K562 (cell line): ENCODE results near the gene DPYSL4. TPM values are rescaled to one million over a fixed set of nuclear protein-coding genes. Genes with fewer than 3 reads are reported as not detected.

ENCODE experiments used
- ATAC-seq: fragments of 200-7000 bp; cut with Tn5 transposase; 3 replicates; pipeline ENCODE4 v1.9.1; 2020; ENCODE audit warnings: moderate library complexity
- BruUV-seq: library from RNA; stranded (reverse); fragments of 400-500 nt; replicated peaks from 2 replicates; lab custom pipeline; 2021; lab: Mats Ljungman, UMichigan
- CTCF ChIA-PET: fragments of 300-600 bp; formaldehyde crosslinking; extraction: SDS; loops from one replicate; lab custom pipeline; 2021; ENCODE audit warnings: low intra/inter-chr PET ratio; lab: Yijun Ruan, JAX
- POLR2A ChIA-PET: fragments of 300-600, 350-650 bp; sonication (Branson Sonifier 250); formaldehyde crosslinking; extraction: SDS; loops from one replicate; lab custom pipeline; 2021; ENCODE audit warnings: antibody characterized with exemption, inconsistent platforms; lab: Yijun Ruan, JAX
- DNase-seq, 4 experiments: peaks; one replicate each; pipeline versions ENCODE4 v3.0.0 to v3.0.0-alpha.2; 2011 to 2018; ENCODE audit warnings: low spot score in 3 of 4, mixed read lengths in 3 of 4; ENCODE audit errors: extremely low read depth in 1 of 4
- FAIRE-seq: peaks from 2 replicates; lab custom pipeline; 2011; peaks lifted over from hg19 to GRCh38; lab: Jason Lieb, UNC
- H2AFZ ChIP-seq: 2 replicates; pipeline ENCODE4 v1.6.0; 2011; ENCODE audit warnings: low read depth, low read length, control low read depth, inconsistent platforms
- H3K27ac ChIP-seq: fragments of 200-600 bp; 3 replicates; pipeline ENCODE4 v1.8.0; 2011; ENCODE audit warnings: low read depth, mild to moderate bottlenecking, control low read depth, inconsistent platforms, low read length, moderate library complexity, mixed read lengths; ENCODE audit errors: extremely low read depth
- H3K27me3 ChIP-seq, 2 experiments: fragments of 300-600 bp in 1 of 2; 2 replicates in 1 of 2; 3 replicates in 1 of 2; pipeline versions ENCODE4 v1.6.0 to v1.8.0; 2011; ENCODE audit warnings: inconsistent platforms in 2 of 2, low read length in 2 of 2, mild to moderate bottlenecking in 1 of 2, mixed read lengths in 1 of 2, moderate library complexity in 1 of 2; ENCODE audit not compliant: control insufficient read depth in 2 of 2, insufficient read depth in 2 of 2
- H3K36me3 ChIP-seq: fragments of 300-600 bp; 3 replicates; pipeline ENCODE4 v1.8.0; 2011; ENCODE audit warnings: mild to moderate bottlenecking, low read length, inconsistent platforms; ENCODE audit not compliant: control insufficient read depth, insufficient read depth
- H3K4me1 ChIP-seq, 2 experiments: fragments of 200-600 bp in 1 of 2; replicated peaks in 1 of 2; 2 replicates in 1 of 2; 3 replicates in 1 of 2; pipeline versions ENCODE4 v1.5.1 to v1.8.0; 2011; ENCODE audit warnings: inconsistent platforms in 2 of 2, low read length in 2 of 2, mild to moderate bottlenecking in 1 of 2, mixed read lengths in 1 of 2, moderate library complexity in 1 of 2; ENCODE audit not compliant: control insufficient read depth in 2 of 2, insufficient read depth in 2 of 2
- H3K4me2 ChIP-seq: 2 replicates; pipeline ENCODE4 v1.6.1; 2011; ENCODE audit warnings: low read length, control low read depth, inconsistent platforms, mixed read lengths; ENCODE audit not compliant: insufficient read depth
- H3K4me3 ChIP-seq: fragments of 200-600 bp; sonication (generic), shearing (Covaris generic); 2 replicates; pipeline ENCODE4 v1.5.1; 2016; ENCODE audit warnings: control low read depth, inconsistent platforms
- H3K79me2 ChIP-seq: fragments of 200-600 bp; 3 replicates; pipeline ENCODE4 v1.8.0; 2011; ENCODE audit warnings: low read length, inconsistent platforms; ENCODE audit not compliant: control insufficient read depth, insufficient read depth
- H3K9ac ChIP-seq, 2 experiments: 2 replicates each; pipeline versions ENCODE4 v1.6.0 to v1.6.1; 2011; ENCODE audit warnings: low read depth in 2 of 2, low read length in 2 of 2, control low read depth in 1 of 2, inconsistent platforms in 1 of 2, mild to moderate bottlenecking in 1 of 2, mixed read lengths in 1 of 2; ENCODE audit not compliant: insufficient read depth in 1 of 2
- H3K9me1 ChIP-seq: one replicate; pipeline ENCODE4 v1.6.0; 2011; ENCODE audit warnings: inconsistent platforms, mild to moderate bottlenecking, low read length, moderate library complexity; ENCODE audit not compliant: control insufficient read depth, insufficient read depth
- H3K9me3 ChIP-seq: replicated peaks from 2 replicates; pipeline ENCODE4 v1.5.1; 2011; ENCODE audit warnings: low read depth, low read length, inconsistent platforms; ENCODE audit not compliant: control insufficient read depth, insufficient read depth
- H4K20me1 ChIP-seq: replicated peaks from 2 replicates; pipeline ENCODE4 v1.6.1; 2011; ENCODE audit warnings: low read length, inconsistent platforms, mixed read lengths; ENCODE audit not compliant: control insufficient read depth, insufficient read depth
- CBX1 ChIP-seq: sonication (generic); IDR thresholded peaks from 2 replicates; pipeline ENCODE4 v1.6.1; 2016; ENCODE audit warnings: antibody characterized with exemption, low read depth, mild to moderate bottlenecking
- ERF ChIP-seq: fragments of 450-650 bp; formaldehyde crosslinking; IDR thresholded peaks from 2 replicates; pipeline ENCODE4 v1.4.0; 2020; ENCODE audit warnings: mild to moderate bottlenecking, mixed read lengths
- MAFK ChIP-seq: IDR thresholded peaks from 2 replicates; pipeline ENCODE4 v1.6.1; 2011; ENCODE audit warnings: low read length, improper control_type of control experiment
- MEF2A ChIP-seq: IDR thresholded peaks from 2 replicates; pipeline ENCODE4 v1.6.1; 2011; ENCODE audit warnings: low read depth, mild to moderate bottlenecking, low read length, moderate library complexity; ENCODE audit not compliant: control insufficient read depth
- NFE2 ChIP-seq: IDR thresholded peaks from 2 replicates; pipeline ENCODE4 v1.6.1; 2014; ENCODE audit warnings: antibody characterized with exemption, low read depth
- NR2F6 ChIP-seq: fragments of 450-650 bp; formaldehyde crosslinking; IDR thresholded peaks from 2 replicates; pipeline ENCODE4 v1.4.0; 2020; ENCODE audit warnings: mild to moderate bottlenecking
- NUFIP1 ChIP-seq: fragments of 450-650 bp; IDR thresholded peaks from 2 replicates; pipeline ENCODE4 v1.6.1; 2018; ENCODE audit not compliant: partially characterized antibody
- POLR2A ChIP-seq: fragments of 450-650 bp; conservative IDR thresholded peaks from 2 replicates; pipeline ENCODE4 v1.6.1; 2016
- PPARD ChIP-seq: fragments of 250-450 bp; sonication (Bioruptor Pico); IDR thresholded peaks from 2 replicates; pipeline ENCODE4 v1.8.0; 2022; ENCODE audit warnings: inconsistent platforms, mild to moderate bottlenecking, moderate library complexity
- RBM22 ChIP-seq: fragments of 200-400 bp; formaldehyde crosslinking; IDR thresholded peaks from 2 replicates; pipeline ENCODE4 v1.6.1; 2018; ENCODE audit warnings: low read length, low read depth; ENCODE audit not compliant: poor library complexity, severe bottlenecking
- TRIM28 ChIP-seq: fragments of 450-650 bp; IDR thresholded peaks from 2 replicates; pipeline ENCODE4 v1.6.1; 2017
- TSC22D4 ChIP-seq: fragments of 450-650 bp; IDR thresholded peaks from 2 replicates; pipeline ENCODE4 v1.6.1; 2016; ENCODE audit warnings: missing genetic modification characterization, missing biosample characterization, control low read depth
- ZNF134 ChIP-seq: fragments of 250-450 bp; sonication (Bioruptor Pico); conservative IDR thresholded peaks from 2 replicates; pipeline ENCODE4 v1.4.0; 2020
- ZNF668 ChIP-seq: fragments of 250-450 bp; sonication (Bioruptor Pico); IDR thresholded peaks from 2 replicates; pipeline ENCODE4 v1.8.0; 2022; ENCODE audit warnings: mild to moderate bottlenecking, inconsistent platforms
- ZNF75A ChIP-seq: fragments of 450-650 bp; formaldehyde crosslinking; IDR thresholded peaks from 2 replicates; pipeline ENCODE4 v1.4.0; 2020; ENCODE audit warnings: mild to moderate bottlenecking
- ZNF785 ChIP-seq: fragments of 250-450 bp; sonication (Bioruptor Pico); IDR thresholded peaks from 2 replicates; pipeline ENCODE4 v1.4.0; 2020; ENCODE audit warnings: mild to moderate bottlenecking
- WGBS: fragments of 100-300 bp; shearing (Covaris generic); methylation state at CpG from one replicate; pipeline ENCODE4 v1.1.6; 2016; ENCODE audit warnings: low coverage, mixed read lengths; ENCODE audit not compliant: insufficient coverage; ENCODE audit errors: missing lambda C conversion rate; 5-methylcytosine and 5-hydroxymethylcytosine counted together
- in situ Hi-C: fragments of 300-500 bp; cut with MboI; formaldehyde crosslinking; loops from 4 replicates; pipeline ENCODE4 v1.15.0; 2018; ENCODE audit warnings: inconsistent platforms, mixed read lengths
- intact Hi-C: fragments of 100-400 bp; cut with micrococcal nuclease; formaldehyde crosslinking; loops from 2 replicates; pipeline ENCODE4 v1.14.2; 2022
- polyA plus RNA-seq, 8 experiments: library from polyadenylated mRNA; depleted of rRNA in 4 of 8; stranded (reverse) in 5 of 8; unstranded in 3 of 8; fragments of >200 nt; fragmentation: Nextera tagmentation in 2 of 8; fragmentation: Illumina TruSeq in 1 of 8; extraction: Ambion mirVana in 2 of 8; extraction: Trizol in 1 of 8; gene quantifications; 2 replicates each; pipeline versions ENCODE4 v1.2.1 to v1.2.3, GENCODE V29; 2011 to 2014; ENCODE audit warnings: inconsistent platforms in 1 of 8, missing spikeins in 1 of 8
- total RNA-seq, 7 experiments: library from RNA; depleted of rRNA in 6 of 7; stranded (reverse); fragments of >200 nt in 6 of 7; fragmentation: Illumina TruSeq in 2 of 7; extraction: Trizol in 2 of 7; gene quantifications; 2 replicates each; pipeline versions ENCODE4 v1.2.1 to v1.2.3, GENCODE V29; 2011 to 2021; ENCODE audit warnings: low replicate concordance in 1 of 7
- TF ChIP-seq, protein P1 (sequence below), 2 experiments: fragments of 450-650 bp; IDR thresholded peaks; 2 replicates each; pipeline ENCODE4 v1.6.1; 2016
- TF ChIP-seq, protein P2 (sequence below): fragments of 250-450 bp; sonication (Bioruptor Pico); IDR thresholded peaks from 2 replicates; pipeline ENCODE4 v1.4.0; 2020; ENCODE audit warnings: borderline replicate concordance
- TF ChIP-seq, protein P3 (sequence below): fragments of 250-450 bp; sonication (Bioruptor Pico); IDR thresholded peaks from 2 replicates; pipeline ENCODE4 v1.8.0; 2022; ENCODE audit warnings: inconsistent platforms, mild to moderate bottlenecking, moderate library complexity, borderline replicate concordance
- TF ChIP-seq, protein P4 (sequence below): sonication (generic); formaldehyde crosslinking; IDR thresholded peaks from 2 replicates; pipeline ENCODE4 v1.9.0; 2022; ENCODE audit warnings: mild to moderate bottlenecking, missing genetic modification reagents

DPYSL4 gene
- total and polyA plus RNA-seq, 9 of the 15 experiments (the other 6 are each of a cell fraction or from before 2014, with no cell fraction given), result 0.03 TPM; not detected in 8

DNA sequence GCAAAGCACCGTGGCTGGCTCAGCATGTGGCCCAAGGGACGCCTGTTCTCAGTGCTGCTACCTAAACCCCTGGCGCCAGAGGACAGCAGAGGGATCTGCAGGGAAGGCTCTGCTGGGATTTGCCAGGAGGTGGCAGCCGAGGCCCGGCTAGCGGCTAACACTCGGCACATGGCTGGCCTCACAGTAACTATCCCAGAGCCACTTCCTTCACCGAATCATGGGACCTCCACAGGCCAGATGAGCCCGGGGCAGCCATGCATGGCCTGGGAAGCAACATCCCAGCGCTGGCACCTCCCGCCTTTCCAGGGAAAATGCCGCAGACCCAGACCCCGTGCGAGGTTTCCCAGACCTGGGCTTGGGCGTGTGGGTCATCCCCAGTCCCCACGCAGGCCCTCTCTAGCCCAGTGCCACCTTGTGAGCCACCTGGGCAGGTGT lies 36.4 kb downstream of the DPYSL4 start:
- peaks cover 0 to 25% of the 10 kb centered on the region in 2 experiments; a peak in 2 of 5 replicates for H3K4me1 ChIP-seq
- WGBS, result 22% methylated on average over 11 of the region's 16 CpGs
- no peaks in the 10 kb centered on the region for H3K9me1 ChIP-seq
- ATAC-seq (peak; percentile 100), DNase-seq (peak; percentile 71 to 80 (median 74)), FAIRE-seq (peak; percentile 54)
- no peaks in the 10 kb centered on the region for H3K36me3 ChIP-seq
- H4K20me1 ChIP-seq, result no peaks in the 10 kb centered on the region; the same call in 1 of the 2 replicates
- H3K79me2 ChIP-seq, result no peaks in the 10 kb centered on the region
- H2AFZ ChIP-seq, result peak overlapping the region; percentile 63
- H3K9me3 ChIP-seq, result no peaks in the 10 kb centered on the region
- no peak overlapping the region for H3K9ac ChIP-seq
- ChIA-PET POLR2A (interaction anchor here (0.7 kb wide), 1 partner anchor 185 kb away, joined by 3 read pairs; no protein-coding TSS in a partner anchor), CTCF (interaction anchor here (0.6 to 1.4 kb wide), 3 partner anchors 14 to 230 kb away, joined by 3 to 14 read pairs (median 4); no protein-coding TSS in a partner anchor)
- no peak overlapping the region for H3K4me2 ChIP-seq
- H3K27me3 ChIP-seq, result peaks cover 0 to 14% of the 10 kb centered on the region in 2 experiments; a peak in 2 of 5 replicates
- in situ Hi-C loops (loop anchor here (5.0 to 10.0 kb wide), 3 partner anchors 124 to 412 kb away; no protein-coding TSS in a partner anchor), intact Hi-C loops (loop anchor here (1.0 kb wide), 2 partner anchors 129 to 230 kb away; no protein-coding TSS in a partner anchor)
- no peak overlapping the region for H3K4me3 ChIP-seq
- no peak overlapping the region for H3K27ac ChIP-seq
- BruUV-seq, result no TSS peak
- TF ChIP-seq MEF2A (no peak), ERF (CRISPR knock-in tag) (no peak), POLR2A (no peak), MAFK (no peak), NFE2 (no peak), PPARD (CRISPR knock-in tag) (no peak), ZNF785 (CRISPR knock-in tag) (no peak), TSC22D4 (tag) (no peak), ZNF134 (CRISPR knock-in tag) (peak; percentile 68), NR2F6 (CRISPR knock-in tag) (no peak), CBX1 (no peak), NUFIP1 (no peak), RBM22 (no peak), TRIM28 (no peak), ZNF668 (no peak), ZNF75A (no peak)
- TF ChIP-seq, protein P1, sequence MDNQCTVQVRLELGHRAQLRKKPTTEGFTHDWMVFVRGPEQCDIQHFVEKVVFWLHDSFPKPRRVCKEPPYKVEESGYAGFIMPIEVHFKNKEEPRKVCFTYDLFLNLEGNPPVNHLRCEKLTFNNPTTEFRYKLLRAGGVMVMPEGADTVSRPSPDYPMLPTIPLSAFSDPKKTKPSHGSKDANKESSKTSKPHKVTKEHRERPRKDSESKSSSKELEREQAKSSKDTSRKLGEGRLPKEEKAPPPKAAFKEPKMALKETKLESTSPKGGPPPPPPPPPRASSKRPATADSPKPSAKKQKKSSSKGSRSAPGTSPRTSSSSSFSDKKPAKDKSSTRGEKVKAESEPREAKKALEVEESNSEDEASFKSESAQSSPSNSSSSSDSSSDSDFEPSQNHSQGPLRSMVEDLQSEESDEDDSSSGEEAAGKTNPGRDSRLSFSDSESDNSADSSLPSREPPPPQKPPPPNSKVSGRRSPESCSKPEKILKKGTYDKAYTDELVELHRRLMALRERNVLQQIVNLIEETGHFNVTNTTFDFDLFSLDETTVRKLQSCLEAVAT (IDR thresholded peaks at IDR 0.05), result 0 out of 4 replicates have a peak, but pooled peaks of 1 of the 2 experiments have one; percentile 20
- TF ChIP-seq, protein P2, sequence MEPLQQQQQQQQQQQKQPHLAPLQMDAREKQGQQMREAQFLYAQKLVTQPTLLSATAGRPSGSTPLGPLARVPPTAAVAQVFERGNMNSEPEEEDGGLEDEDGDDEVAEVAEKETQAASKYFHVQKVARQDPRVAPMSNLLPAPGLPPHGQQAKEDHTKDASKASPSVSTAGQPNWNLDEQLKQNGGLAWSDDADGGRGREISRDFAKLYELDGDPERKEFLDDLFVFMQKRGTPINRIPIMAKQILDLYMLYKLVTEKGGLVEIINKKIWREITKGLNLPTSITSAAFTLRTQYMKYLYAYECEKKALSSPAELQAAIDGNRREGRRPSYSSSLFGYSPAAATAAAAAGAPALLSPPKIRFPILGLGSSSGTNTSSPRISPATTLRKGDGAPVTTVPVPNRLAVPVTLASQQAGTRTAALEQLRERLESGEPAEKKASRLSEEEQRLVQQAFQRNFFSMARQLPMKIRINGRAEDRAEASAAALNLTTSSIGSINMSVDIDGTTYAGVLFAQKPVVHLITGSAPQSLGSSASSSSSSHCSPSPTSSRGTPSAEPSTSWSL (CRISPR knock-in tag), result no peak
- TF ChIP-seq, protein P3, sequence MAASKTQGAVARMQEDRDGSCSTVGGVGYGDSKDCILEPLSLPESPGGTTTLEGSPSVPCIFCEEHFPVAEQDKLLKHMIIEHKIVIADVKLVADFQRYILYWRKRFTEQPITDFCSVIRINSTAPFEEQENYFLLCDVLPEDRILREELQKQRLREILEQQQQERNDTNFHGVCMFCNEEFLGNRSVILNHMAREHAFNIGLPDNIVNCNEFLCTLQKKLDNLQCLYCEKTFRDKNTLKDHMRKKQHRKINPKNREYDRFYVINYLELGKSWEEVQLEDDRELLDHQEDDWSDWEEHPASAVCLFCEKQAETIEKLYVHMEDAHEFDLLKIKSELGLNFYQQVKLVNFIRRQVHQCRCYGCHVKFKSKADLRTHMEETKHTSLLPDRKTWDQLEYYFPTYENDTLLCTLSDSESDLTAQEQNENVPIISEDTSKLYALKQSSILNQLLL (CRISPR knock-in tag), result no peak
- TF ChIP-seq, protein P4, sequence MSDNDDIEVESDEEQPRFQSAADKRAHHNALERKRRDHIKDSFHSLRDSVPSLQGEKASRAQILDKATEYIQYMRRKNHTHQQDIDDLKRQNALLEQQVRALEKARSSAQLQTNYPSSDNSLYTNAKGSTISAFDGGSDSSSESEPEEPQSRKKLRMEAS (CRISPR knock-in tag), result peak; percentile 64
